Measurements from ENCODE around the gene SLCO2A1. TPM values are rescaled to one million over a fixed set of nuclear protein-coding genes. Genes with fewer than 3 reads are reported as not detected.

The SLCO2A1 gene
- total RNA-seq, 1 donor from 2014 or later: not detected

- no peaks in the 10 kb centered on the region for H3K36me3 ChIP-seq (ENCODE audit: control insufficient read depth, insufficient read depth, low read length)
- FAIRE-seq (no peak), DNase-seq (ENCODE audit: low read depth) (no peak)
- H3K27me3 ChIP-seq (ENCODE audit: control insufficient read depth, insufficient read depth, low read length): peaks cover 10% of the 10 kb centered on the region
- no peak overlapping the region for H3K4me3 ChIP-seq (ENCODE audit: low read depth, low read length)
- no peak for TF ChIP-seq CTCF (IDR thresholded peaks at IDR 0.05; ENCODE audit: insufficient read depth, low read length, severe bottlenecking)
Observed at GRCh38 chr3:134054881-134055280, 25.2 kb upstream of the SLCO2A1 start.

GRCh38 chr3:134054231-134054630 lies 24.5 kb upstream of the SLCO2A1 start:
- H3K36me3 ChIP-seq (ENCODE audit: control insufficient read depth, insufficient read depth, low read length): no peaks in the 10 kb centered on the region
- TF ChIP-seq CTCF (IDR thresholded peaks at IDR 0.05; ENCODE audit: insufficient read depth, low read length, severe bottlenecking): no peak
- peaks cover 7% of the 10 kb centered on the region for H3K27me3 ChIP-seq (ENCODE audit: control insufficient read depth, insufficient read depth, low read length)
- DNase-seq (ENCODE audit: low read depth) (no peak), FAIRE-seq (no peak)
- H3K4me3 ChIP-seq (ENCODE audit: low read depth, low read length): no peak overlapping the region

GRCh38 chr3:134052370-134052769 lies 22.6 kb upstream of the SLCO2A1 start:
- FAIRE-seq (no peak), DNase-seq (ENCODE audit: low read depth) (no peak)
- Histone ChIP-seq H3K36me3 (ENCODE audit: control insufficient read depth, insufficient read depth, low read length) (no peaks in the 10 kb centered on the region), H3K4me3 (ENCODE audit: low read depth, low read length) (no peak overlapping the region), H3K27me3 (ENCODE audit: control insufficient read depth, insufficient read depth, low read length) (no peaks in the 10 kb centered on the region)
- TF ChIP-seq CTCF (IDR thresholded peaks at IDR 0.05; ENCODE audit: insufficient read depth, low read length, severe bottlenecking): no peak

GRCh38 chr3:134049676-134050075 lies 20.0 kb upstream of the SLCO2A1 start:
- DNase-seq (ENCODE audit: low read depth): no peak
- no peaks in the 10 kb centered on the region for H3K36me3 ChIP-seq (ENCODE audit: control insufficient read depth, insufficient read depth, low read length)
- no peak for TF ChIP-seq CTCF (IDR thresholded peaks at IDR 0.05; ENCODE audit: insufficient read depth, low read length, severe bottlenecking)
- no peaks in the 10 kb centered on the region for H3K27me3 ChIP-seq (ENCODE audit: control insufficient read depth, insufficient read depth, low read length)
- no peak overlapping the region for H3K4me3 ChIP-seq (ENCODE audit: low read depth, low read length)
- FAIRE-seq: no peak

- no peaks in the 10 kb centered on the region for H3K27me3 ChIP-seq (ENCODE audit: control insufficient read depth, insufficient read depth, low read length)
- no peak overlapping the region for H3K4me3 ChIP-seq (ENCODE audit: low read depth, low read length)
- FAIRE-seq: no peak
- H3K36me3 ChIP-seq (ENCODE audit: control insufficient read depth, insufficient read depth, low read length): no peaks in the 10 kb centered on the region
- TF ChIP-seq CTCF (IDR thresholded peaks at IDR 0.05; ENCODE audit: insufficient read depth, low read length, severe bottlenecking): no peak
- DNase-seq (ENCODE audit: low read depth): no peak
Observed at GRCh38 chr3:134048278-134048996, 18.7 kb upstream of the SLCO2A1 start.

GRCh38 chr3:134044459-134044858 lies 14.7 kb upstream of the SLCO2A1 start:
- Histone ChIP-seq H3K27me3 (ENCODE audit: control insufficient read depth, insufficient read depth, low read length) (no peaks in the 10 kb centered on the region), H3K36me3 (ENCODE audit: control insufficient read depth, insufficient read depth, low read length) (no peaks in the 10 kb centered on the region), H3K4me3 (ENCODE audit: low read depth, low read length) (no peak overlapping the region)
- DNase-seq (ENCODE audit: low read depth) (no peak), FAIRE-seq (no peak)
- no peak for TF ChIP-seq CTCF (IDR thresholded peaks at IDR 0.05; ENCODE audit: insufficient read depth, low read length, severe bottlenecking)
